Lower leg skin (tissue), 4 donors: ENCODE data around the gene AIG1. TPM values are rescaled to one million over a fixed set of nuclear protein-coding genes. Genes with fewer than 3 reads are reported as not detected.

Source experiments
- DNase-seq, 2 donors: peaks; one replicate each; pipeline ENCODE4 v3.0.0-alpha.2; 2019; ENCODE audit warnings: low spot score in 2 of 2
- H3K4me3 ChIP-seq: fragments of 200-600 bp; sonication (generic); 2 replicates; pipeline ENCODE4 v1.5.1; 2017; ENCODE audit warnings: mild to moderate bottlenecking, low read depth; ENCODE audit not compliant: poor library complexity, severe bottlenecking
- CTCF ChIP-seq, 3 donors: fragments of 450-650 bp; IDR thresholded peaks; one replicate each; pipeline ENCODE4 v1.5.1; 2016; ENCODE audit warnings: antibody characterized with exemption in 3 of 3, mild to moderate bottlenecking in 3 of 3, moderate library complexity in 2 of 3
- POLR2A ChIP-seq, 2 donors: fragments of 450-650 bp; IDR thresholded peaks; one replicate each; pipeline ENCODE4 v1.6.1; 2016 to 2017; ENCODE audit warnings: antibody characterized with exemption in 2 of 2, mild to moderate bottlenecking in 1 of 2, moderate library complexity in 1 of 2
- WGBS, 2 donors: methylation state at CpG; one replicate each; pipeline ENCODE4 v1.1.5; 2018; 5-methylcytosine and 5-hydroxymethylcytosine counted together
- intact Hi-C: fragments of 100-400 bp; cut with DNase I; formaldehyde crosslinking; loops from one replicate; pipeline ENCODE4 v1.15.0; 2023; ENCODE audit warnings: low total_unique reads
- total RNA-seq, 4 donors: library from RNA; depleted of rRNA; stranded (reverse); fragments of >200 nt; gene quantifications; one replicate each; pipeline ENCODE4 v1.1.0, GENCODE V29; 2016

AIG1 gene
- total RNA-seq, 4 donors from 2014 or later, result 12.2 to 21.4 (median 16.0) TPM

- no peak for TF ChIP-seq CTCF (IDR thresholded peaks at IDR 0.05)
- no peak for TF ChIP-seq POLR2A (IDR thresholded peaks at IDR 0.05)
- WGBS, 2 donors, result 77 to 88% methylated on average over 11 to 12 of the region's 12 CpGs
- intact Hi-C loops, result no loop called here
- no peak overlapping the region for H3K4me3 ChIP-seq
- no peak for DNase-seq
Observed at GRCh38 chr6:143176090-143177021, 115.7 kb downstream of the AIG1 start.

GRCh38 chr6:143177706-143178105 lies 117.0 kb downstream of the AIG1 start:
- DNase-seq, result no peak
- WGBS, 2 donors, result 94 to 100% methylated on average over 2 to 4 of the region's 4 CpGs
- intact Hi-C loops, result no loop called here
- no peak overlapping the region for H3K4me3 ChIP-seq
- TF ChIP-seq CTCF (IDR thresholded peaks at IDR 0.05) (no peak), POLR2A (IDR thresholded peaks at IDR 0.05) (no peak)

- DNase-seq, result no peak
- WGBS, 2 donors, result 97 to 98% methylated on average over 3 of the region's 3 CpGs
- intact Hi-C loops, result no loop called here
- H3K4me3 ChIP-seq, result no peak overlapping the region
- TF ChIP-seq CTCF (IDR thresholded peaks at IDR 0.05) (no peak), POLR2A (IDR thresholded peaks at IDR 0.05) (no peak)
Observed at GRCh38 chr6:143179096-143179495, 118.4 kb downstream of the AIG1 start.

- intact Hi-C loops, result no loop called here
- DNase-seq, result no peak
- TF ChIP-seq CTCF (IDR thresholded peaks at IDR 0.05), result no peak
- TF ChIP-seq POLR2A (IDR thresholded peaks at IDR 0.05), result no peak
- 57 to 68% methylated on average over 3 of the region's 3 CpGs for WGBS, 2 donors
- no peak overlapping the region for H3K4me3 ChIP-seq
Observed at GRCh38 chr6:143179901-143180612, 119.4 kb downstream of the AIG1 start.

GRCh38 chr6:143180826-143181225 lies 120.1 kb downstream of the AIG1 start:
- TF ChIP-seq POLR2A (IDR thresholded peaks at IDR 0.05) (no peak), CTCF (IDR thresholded peaks at IDR 0.05) (no peak)
- H3K4me3 ChIP-seq, result no peak overlapping the region
- DNase-seq, result no peak
- 64 to 66% methylated on average over 2 of the region's 2 CpGs for WGBS, 2 donors
- intact Hi-C loops, result no loop called here
